Inferior parietal cortex (tissue), 1 donor: ENCODE results near the gene MALT1.
"Not testable (repeated sequence)": the region's sequence is repeated elsewhere in the genome, so short reads cannot be mapped to it uniquely, and the experiment has no call there.

Source experiments
- DNase-seq: peaks from one replicate; pipeline ENCODE4 v3.0.0-alpha.2; 2016; ENCODE audit errors: extremely low spot score

Gene MALT1

DNA sequence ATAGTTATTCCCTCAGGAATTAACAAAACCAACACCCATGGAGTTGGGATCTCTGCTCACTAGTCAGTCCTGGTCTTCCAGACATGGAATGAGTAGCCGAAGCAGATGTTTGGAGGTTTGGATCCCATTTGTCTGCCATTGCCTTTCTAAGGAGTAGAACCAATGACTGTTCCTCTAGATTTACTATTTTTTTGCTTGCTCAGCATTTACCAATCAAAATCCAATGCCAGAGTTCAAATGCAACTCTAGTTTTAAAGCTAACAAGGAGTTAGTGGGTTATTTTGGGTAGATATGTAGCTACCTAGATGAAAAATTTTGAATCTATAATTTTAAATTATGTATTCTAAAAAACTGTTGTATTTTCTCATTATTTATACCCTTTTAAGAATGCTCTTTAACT is 62.6 kb downstream of the MALT1 start:
- no peak for DNase-seq

DNA sequence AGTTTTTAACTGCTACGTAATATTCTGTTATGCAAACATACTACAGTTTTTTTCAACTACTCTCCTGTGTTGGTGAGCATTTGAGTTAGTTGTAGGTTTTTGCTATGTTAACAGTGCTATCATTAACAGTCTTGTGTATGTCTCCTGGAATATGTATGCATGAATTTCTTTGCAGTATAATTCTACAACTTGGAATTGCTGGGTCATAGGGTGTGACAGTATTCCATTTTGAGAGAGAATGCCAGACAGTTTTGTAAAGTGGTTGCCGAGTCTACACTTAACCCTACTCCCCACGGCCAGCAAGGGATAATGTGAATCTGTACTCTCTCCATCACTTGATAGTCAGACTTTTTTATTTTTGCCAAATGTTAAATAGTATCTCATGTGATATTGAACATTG is 67.1 kb downstream of the MALT1 start:
- no peak for DNase-seq

DNA sequence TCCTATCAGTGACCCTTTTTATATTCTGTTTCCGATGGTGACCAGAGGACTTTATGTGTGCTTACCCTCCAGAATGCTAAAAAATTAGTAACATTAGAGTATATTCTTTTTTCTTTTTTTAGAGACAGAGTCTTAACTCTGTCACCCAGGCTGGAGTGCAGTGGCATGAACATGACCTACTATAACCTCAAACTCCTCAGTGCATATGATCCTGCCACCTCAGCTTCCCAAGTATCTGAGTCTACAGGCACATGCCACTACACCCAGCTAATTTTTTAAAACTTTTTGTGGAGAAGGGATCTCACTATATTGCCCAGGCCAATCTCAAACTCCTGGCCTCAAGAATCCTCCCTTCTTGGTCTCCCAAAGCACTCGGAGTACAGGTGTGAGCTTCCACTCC is 74.6 kb downstream of the MALT1 start:
- DNase-seq = no peak

DNA sequence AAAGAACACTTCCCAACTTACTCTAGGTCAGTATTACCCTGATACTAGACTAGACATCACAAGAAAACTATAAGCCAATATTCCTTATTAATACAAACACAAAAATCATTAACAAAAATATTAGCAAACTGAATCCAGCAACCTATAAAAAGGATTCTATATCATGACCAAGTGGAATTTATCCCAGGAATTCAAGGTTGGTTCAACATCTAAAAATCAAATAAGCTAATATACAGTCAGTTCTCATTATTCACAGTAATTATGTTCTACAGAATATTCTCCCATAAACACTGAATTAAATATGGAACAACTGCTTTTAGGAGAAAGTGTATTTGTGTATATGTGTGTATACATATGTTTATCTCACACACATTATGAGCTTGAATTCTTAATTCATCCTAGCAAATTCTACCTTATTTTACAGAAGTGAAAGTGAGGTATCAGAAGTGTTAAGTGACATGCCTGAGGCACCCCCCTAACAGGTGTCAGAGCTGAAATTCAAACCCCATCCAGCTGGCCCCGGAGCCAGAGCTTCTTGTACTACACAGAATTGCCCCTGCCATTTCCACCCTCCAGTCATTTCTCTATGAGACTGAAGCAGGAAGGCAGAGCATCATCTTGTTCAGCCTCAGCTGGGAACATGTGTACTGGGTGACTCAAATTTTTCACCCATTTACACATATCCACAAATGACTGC is 77.8 kb downstream of the MALT1 start:
- no peak for DNase-seq

DNA sequence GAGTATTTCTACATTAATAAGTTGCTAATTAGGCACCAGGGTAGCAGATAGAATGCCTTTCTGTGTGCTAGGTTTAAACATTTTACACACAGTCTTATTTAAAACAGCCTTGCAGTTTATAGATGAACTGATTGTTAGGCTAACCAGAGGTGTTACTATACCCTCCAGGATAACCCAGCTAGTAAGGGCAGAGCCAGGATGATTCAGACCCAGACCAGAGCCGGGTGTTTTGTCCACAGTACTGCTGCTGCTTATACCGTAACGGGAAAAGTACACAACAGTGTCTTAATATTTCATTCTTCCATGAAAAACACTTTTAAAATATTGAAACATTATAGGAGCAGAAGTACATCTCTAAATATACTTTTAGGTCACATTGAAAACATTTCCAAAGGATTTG is 82.7 kb downstream of the MALT1 start:
- no peak for DNase-seq

DNA sequence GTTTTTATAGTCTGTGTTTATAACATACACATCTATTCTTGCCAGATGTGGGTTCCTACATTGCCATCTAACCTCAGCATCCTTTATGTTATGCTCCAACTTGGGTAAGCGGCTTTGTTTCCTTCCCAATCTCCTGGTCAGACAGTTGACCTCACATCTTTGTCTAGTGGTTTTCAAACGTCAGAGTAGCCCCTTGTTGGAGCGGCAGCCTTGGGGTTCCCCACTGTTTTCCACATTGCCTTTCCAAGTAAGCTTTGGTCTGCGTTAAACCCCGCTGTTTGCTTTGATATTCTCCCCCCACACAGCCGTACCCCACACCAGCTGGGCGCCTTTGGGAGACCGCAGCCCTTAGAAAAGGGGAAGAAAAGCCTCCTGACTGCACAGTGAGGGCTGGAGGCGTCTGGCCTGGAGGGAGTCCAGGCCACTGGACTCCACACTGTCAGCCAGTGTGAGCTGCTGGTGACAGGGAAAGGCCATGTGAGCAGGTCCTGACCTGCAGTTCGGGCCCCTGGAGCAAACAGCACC is 83.3 kb downstream of the MALT1 start:
- DNase-seq = peak; percentile 14

DNA sequence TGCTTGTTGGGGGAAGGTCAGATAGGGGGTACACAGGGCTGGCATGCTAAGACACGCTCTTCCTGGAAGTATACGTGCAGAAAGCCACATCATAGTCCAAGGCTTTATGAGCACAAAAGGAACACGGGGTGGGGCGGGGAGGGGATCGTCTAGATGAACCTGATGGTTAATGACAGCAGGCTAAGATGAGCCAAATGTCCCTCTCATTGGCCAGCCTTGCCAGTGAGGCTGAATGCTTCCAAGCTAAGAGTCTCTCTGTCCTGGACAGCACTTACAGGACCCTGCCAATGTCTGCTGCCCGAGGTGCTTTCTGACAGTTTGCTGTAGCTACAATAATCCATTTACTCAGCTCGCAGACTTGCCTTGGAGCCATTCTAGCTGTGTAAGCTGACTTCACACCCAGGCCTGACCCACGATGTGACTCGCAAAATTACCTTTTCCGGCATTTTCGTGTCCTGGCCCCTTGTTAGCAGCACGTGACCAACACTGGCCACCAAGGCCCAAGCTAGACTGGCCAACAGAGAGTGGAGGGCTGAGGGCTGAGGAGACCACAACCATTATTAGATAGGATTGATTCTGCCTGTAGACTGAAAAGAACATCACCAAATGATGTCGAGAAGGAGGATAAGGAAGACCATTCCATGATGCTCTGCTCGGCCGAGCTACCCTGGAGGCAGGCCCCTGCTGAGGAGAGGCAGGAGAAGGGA is 84.2 kb downstream of the MALT1 start:
- no peak for DNase-seq

DNA sequence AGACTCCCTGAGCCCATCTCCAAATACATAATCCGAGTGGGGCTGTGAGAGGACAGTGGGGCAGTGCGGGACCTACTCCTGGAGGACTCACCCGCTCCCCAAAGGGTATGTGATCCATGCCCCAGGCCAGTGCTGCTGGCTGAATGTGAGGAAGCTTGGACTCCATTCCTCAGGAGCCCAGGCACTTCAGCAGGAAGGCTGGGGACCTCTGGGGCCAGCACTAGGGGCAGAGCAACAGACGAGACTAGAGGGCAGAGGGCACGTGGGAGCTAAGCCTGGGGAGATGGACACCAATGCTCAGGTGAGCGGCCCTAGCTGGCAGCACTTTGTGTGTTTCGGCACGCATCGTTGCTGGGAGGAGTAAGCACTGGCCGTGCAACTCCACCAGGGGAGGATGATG is 84.9 kb downstream of the MALT1 start:
- no peak for DNase-seq

DNA sequence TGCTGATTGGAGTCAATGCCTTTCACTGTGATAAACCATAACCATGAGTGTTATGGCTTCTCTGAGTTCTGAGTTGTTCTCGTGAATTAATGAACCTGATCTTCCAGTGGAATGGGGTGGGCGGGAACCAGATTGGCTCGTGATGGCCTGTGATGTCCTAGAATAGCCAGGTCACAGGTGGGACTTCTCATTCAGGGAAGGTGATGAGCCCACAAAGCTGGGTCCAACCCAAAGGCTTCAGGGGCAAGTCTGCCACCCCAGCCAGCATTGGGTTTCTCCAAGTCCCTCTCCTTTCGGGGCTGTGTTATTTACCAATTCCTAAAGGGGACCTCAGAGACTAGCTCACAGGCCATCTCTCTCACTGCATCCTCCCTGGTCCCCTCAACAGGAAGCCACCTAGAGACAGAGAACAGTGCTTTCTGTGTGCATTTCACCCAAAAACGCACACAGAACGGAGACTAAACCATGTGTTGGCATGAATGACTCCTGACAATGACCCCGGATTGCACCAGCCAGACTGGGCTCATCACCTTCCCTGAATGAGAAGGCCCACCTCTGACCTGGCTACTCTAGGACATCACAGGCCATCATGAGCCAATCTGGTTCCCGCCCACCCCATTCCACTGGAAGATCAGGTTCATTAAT is 85.5 kb downstream of the MALT1 start:
- DNase-seq = no peak

DNA sequence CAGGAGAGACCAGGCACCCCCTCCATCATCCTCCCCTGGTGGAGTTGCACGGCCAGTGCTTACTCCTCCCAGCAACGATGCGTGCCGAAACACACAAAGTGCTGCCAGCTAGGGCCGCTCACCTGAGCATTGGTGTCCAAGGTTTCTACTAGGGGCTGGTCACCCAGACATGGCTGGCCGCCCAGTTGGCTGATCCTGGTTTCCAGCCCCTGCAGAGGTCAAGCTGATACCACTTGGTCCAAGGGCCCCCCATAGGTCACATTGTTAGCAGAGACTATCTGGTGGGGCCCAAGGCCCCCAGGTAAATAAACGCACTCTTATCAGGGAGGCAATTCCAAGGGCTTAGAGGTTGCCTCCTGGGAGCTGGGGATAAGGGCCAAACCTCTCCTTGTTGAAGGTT is 86.1 kb downstream of the MALT1 start:
- DNase-seq = not testable (repeated sequence)

DNA sequence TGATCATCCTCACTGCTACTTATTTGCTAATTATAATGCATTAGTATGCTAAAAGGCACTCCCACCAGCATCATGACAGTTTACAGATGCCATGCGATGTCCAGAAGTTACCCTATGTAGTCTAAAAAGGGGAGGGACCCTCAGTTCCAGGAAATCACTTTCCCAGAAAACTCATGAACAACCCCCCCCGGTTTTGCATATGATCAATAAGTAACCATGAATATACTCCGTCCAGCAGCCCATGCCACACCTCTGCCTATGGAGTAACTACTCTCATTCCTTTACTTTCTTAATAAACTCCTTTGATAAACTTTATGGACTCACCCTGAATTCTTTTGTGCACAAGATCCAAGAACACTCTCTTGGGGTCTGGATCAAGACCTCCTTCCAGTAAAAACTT is 86.8 kb downstream of the MALT1 start:
- no peak for DNase-seq

DNA sequence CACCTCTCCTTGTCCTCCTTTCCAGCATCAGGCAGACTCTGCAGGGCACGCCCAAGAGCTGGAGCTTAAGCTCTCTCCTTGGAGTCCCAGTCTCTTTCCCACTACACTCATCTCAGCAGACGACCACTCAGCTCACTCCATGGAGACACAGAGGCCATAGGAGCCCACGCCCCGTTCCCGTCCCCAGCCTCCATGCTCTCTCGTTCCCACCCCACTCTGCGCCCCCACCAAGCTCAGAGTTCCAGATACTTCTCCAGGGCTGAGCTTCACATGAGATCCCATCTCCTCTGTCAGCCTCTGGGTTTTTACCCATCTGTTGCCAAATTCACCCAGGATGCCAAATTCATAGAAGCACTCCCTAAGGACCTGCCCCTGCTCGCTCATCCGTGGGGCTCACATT is 87.3 kb downstream of the MALT1 start:
- DNase-seq = no peak

DNA sequence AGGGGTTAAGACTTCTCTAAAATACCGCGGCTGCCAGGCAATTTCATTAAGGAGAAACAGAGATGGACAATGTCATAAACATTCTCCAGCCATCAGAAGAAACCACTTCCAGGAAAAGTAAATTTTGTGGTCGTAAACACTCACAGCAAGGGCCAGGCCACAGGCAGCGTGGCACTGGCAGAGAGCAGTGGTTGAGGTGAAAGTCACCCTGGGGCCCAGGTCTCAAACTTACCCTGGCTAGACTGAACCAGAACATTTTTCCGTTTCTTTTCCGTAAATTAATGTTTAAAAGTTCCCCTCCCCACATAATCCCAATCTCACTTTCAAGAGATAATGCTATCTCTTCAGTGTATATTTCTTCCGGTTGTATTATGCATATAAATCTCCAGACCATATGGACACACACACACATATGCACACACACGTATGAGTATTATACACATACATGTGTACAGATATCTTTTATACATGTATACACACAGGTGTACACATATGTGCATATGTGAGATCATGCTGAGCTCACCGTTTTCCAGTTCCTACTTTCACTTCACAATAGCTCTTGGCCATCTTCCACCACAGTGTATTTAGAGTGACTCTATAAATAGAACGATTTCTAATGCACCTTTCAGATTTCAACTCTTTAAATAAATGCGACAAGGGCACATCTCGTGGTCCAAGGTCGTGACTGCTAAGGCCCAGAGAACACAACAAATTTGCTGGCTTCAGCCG is 90.1 kb downstream of the MALT1 start:
- DNase-seq = no peak

DNA sequence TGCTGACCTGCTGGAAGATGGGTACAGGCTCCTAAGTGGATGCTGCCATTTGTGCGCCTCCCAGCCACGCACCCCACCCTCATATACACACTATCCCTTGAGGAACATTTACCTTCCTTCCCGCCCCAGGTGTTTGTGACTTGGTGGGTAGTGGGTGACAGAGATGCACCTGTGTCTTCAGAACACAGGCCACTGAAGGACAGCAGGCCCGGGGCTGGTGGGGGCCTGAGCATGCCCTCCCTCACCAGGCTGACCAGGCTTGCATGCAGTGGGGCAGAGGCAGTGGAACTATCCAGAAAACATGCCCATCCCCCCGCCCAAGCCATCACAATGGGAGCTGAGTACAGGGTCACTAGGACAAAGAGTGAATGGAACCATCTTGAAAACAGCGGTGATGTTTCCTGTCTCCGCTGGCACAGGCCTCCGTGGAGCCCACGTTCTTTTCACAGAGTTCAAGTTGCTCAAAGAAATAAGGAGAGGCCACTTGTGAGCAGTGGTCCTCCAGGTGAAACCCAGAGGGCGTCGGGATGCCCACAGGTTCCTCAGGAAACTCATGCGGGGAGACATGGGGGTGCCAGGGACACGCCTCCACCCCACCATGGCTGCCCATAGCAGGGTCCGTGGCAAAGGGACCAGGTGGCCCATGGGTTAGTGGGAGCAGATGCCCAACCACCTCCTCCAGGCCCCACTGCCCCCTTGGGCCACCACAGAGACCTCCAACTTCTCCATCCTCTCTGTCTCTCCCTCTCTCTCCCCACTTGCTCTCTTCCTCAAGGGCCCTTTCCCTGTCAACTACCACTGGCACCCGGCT is 90.9 kb downstream of the MALT1 start:
- no peak for DNase-seq

DNA sequence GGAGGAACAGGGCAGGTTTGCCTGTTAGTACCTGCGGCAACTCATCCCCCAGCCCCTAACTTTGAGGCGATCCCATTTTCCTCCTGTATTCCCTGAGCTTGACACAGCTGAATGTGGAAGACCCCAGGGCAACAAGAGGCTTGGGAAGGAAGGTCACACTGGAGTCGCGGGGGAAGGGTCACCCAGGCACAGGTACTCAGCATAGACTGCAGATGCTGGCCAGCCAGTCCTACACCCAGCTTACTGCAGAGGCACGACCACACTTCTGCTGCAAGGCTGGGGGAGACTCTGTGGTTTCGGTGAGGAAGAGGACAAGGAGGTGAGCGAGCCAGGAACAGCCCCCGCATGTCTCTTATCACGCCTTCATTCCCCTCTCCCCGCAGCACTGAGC is 91.5 kb downstream of the MALT1 start:
- no peak for DNase-seq

DNA sequence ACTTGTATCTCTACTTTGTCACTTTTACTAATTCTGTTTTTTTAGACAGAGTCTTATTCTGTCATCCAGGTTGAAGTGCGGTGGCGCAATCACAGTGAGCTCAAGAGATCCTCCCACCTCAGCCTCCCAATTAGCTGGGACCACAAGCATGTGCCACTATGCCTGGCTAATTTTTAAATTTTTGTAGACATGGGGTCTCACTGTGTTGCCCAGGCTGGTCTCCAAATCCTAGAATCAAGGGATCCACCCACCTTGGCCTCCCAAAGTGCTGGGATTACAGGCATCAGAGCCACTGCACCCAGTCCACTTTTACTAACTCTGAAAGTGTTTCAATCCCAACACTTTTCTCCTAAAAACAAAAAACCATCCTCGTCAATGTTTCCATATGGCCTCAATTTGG is 94.9 kb downstream of the MALT1 start:
- DNase-seq = no peak

DNA sequence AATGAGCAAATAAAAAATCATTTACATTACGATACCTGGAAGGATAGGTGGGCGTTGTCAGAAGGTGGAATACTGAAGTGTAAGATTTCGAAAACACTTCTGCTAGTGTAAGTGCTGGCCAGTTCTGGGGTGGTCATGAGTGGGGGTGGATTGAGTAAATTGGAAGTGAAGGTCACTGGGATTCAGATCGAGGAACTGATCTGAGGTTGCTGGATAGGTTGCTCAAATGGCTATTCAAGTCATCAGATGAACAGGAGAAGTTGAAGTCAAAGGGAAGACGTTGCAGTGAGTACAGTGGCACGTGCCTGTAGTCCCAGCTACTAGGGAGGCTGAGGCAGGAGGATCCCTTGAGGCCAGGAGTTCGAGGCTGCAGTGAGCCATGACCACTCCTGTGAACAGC is 95.7 kb downstream of the MALT1 start:
- DNase-seq = no peak

DNA sequence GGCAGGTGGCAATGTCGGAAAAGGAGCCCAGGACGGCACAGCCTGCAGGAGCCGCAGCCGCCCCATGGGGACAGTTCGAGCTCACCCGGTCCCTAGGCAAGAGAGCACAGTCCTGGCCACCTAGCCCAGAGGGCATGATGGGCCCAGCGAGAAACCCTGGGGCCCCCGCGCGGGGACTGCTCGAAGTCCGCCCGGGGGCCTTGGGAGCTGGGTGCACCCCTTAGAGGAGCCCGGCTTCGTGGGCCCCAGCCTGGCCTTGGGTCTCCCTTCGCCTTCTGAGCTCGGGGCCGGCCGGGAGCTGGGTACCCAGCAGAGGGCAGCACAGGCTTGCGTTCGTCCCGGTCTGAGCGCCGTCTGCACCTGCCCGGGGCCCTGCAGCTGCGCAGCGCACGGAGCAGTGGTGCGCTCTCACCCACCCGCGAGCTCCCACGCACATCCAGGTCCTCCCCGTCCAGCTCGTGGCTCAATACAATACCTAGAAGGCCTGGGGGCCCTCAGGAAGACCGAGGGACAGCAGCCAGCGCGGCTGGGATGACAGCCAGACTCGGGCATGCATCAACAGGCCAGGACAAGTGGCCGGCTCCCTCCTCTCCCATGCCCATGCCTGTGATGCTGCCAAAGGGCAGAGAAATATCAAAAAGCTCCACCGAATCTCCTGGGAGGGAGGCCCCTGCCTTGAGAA is 97.2 kb downstream of the MALT1 start:
- peak; percentile 73 for DNase-seq

DNA sequence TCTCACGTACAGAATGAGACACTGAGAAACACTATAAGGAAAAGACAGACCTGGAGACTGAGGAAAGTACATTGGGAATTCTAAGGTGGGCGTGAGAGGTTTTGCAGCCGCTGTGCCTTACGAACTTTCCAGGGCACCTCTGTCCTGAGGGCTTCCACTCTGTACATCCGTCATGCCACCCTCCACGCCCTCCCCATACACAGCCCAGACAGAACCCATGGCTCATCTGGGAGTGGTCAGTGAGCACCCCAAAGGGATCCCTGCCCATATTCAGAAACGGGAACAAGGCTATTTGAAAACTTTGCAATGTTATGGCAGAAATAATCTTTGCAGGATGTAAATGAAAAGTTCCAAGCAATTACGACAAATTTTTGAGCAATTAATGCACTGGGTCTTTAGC is 98.1 kb downstream of the MALT1 start:
- no peak for DNase-seq

DNA sequence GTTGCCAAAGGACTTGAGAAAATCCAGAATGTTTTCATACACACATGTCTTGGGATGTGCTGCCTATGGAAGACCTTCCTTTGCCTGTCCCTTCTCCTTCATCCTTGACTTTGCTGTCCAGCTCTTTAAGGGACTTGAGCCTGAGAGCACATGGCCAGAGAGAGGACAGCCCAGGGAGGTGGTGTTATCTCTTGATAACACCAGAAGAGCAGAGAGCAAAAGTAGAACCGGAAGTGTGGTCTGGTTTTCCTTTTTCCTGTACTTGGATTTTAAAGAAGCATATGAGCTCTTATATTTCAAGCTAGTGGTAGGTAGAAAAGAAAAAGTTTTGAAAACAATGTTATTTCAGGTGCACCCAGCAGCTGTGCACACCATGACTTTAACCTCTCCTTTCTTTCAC is 99.3 kb downstream of the MALT1 start:
- DNase-seq = no peak

DNA sequence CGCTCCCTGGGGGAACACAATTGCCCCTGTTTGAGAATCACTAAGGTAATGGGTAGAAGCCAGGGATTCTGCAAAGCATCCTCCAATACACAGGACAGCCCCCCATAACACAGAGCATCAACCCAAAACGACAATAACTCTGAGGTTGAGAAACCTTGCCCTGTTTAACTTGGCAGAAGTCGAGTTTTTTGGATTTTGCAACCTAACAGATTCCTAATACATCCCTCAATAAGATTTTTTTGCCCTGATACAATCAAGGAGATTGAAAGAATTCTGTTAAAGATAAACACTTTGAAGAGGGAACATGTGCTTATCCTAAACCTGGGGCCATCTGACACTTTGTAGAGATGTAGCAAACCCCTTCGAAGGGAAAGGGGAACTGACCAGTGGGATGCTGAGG is 100.9 kb downstream of the MALT1 start:
- DNase-seq = no peak
